Activated naive CD8-positive, alpha-beta T cell treated with anti-CD3 and anti-CD28 coated beads, Interleukin-2, amount 50 U/mL, for 16 hours (primary cell): ENCODE measurements around the gene GPC6.

Source experiments
- DNase-seq: peaks from one replicate; pipeline ENCODE4 v3.0.0-alpha.2; 2020; ENCODE audit warnings: low read depth, low spot score

The GPC6 gene

DNA sequence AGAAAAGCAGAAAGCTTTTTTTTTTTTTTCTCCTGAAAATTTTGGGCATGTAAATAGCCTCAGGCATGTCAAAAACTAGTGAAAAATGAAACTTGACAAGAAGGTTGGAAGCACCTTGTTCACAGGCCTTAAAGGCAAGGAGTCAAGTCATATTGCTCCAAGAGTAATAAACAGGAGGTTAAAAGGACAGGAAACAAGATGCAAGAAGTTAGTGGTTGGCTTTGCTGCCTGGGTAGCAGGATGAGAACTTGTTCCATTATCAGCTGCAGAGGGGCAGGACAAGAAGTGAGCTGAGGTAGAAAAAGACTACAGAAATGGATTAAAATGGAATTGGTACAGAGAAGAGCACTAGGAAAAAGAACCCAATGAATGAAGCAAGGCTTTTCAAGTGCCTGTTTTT lies 1010.3 kb downstream of the GPC6 start:
- no peak for DNase-seq

DNA sequence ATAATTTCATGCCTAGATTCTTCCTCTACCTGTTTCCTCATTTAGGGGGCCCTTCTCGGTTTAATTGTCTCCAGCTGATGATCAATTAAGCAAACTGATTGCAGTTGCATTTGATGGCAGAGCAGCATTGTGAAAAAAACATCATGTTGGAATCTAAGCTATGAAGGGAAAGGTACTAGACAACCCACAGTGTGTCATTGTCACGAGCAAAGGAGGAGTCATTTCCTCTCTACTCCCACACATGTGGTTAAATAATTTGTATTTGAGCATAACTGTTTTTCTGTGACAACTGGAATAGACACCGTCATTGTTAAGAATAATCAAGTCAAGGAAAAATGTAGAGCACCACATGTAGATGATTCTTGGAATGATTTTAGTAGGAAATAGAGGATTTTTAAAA lies 1012.5 kb downstream of the GPC6 start:
- no peak for DNase-seq

DNA sequence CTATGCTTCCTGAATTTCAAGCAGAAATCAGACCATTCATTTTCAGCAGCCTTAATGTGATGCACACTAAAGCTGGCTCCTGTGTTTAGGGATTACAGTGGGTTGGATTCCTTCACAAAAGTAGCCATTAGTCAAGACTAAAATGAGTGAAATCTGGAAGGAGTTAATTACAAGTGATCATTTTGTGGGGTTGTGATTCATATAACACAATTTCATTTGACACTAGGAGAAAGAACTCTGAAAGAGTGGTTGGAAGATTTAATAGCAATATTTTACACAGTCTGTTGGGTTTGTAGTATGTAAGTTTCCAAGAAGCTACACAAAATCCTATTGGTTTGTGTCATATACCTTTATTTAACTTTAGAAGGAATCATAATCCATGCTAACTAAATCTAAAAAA lies 1015.9 kb downstream of the GPC6 start:
- no peak for DNase-seq

DNA sequence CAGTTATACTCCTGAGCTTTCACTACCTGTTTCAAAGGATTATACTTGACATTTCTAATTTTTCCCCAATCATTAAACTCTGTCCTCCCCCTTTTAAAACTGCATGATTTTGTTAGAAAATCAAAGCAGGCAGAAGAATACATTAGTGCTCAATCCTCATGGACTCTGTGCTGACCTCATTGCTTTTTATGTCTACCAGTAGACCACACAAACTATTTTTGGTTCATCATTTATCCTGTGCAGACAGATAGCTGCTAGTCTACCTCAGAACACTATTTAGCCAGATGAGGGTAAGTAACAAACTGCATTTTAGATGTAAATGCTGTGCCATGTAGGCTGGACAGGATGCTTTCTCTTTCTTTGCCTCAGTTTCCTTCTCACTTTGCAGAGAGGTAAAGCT lies 1016.9 kb downstream of the GPC6 start:
- no peak for DNase-seq

DNA sequence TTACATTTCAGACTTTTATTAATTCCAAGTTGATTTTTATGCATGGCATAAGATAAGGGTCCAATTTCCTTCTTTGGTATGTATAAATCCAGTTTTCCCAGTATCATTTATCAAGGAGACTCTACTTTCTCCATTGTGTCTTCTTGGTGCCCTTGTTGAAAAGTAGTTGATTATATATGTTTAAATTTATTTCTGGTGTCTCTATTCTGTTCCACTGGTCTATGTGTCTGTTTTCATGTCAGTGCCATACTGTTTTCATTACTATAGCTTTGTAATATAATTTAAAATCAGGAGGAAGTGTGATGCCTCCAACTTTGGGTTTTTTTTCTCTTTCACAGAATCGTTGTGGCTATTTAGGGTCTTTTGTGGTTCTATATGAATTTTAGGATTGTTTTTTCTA lies 1019.9 kb downstream of the GPC6 start:
- no peak for DNase-seq

DNA sequence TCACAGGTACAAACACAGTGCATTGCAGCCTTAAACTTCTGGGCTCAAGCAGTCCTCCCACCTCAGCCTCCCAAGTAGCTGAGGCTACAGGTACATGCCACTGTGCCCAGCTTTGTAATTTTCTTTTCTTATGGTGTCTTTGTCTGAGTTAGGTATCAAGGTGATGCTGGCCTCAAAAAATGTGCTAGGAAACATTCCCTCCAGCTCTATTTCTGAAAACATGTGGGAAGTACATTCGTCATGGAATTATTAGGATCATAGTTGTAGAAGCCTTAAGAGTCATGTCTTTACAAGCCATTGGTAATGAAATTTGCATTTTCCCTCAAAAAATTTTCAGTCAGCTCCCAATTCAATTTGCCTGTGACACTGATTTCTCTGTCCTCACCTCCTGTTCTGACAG lies 1021.3 kb downstream of the GPC6 start:
- no peak for DNase-seq

DNA sequence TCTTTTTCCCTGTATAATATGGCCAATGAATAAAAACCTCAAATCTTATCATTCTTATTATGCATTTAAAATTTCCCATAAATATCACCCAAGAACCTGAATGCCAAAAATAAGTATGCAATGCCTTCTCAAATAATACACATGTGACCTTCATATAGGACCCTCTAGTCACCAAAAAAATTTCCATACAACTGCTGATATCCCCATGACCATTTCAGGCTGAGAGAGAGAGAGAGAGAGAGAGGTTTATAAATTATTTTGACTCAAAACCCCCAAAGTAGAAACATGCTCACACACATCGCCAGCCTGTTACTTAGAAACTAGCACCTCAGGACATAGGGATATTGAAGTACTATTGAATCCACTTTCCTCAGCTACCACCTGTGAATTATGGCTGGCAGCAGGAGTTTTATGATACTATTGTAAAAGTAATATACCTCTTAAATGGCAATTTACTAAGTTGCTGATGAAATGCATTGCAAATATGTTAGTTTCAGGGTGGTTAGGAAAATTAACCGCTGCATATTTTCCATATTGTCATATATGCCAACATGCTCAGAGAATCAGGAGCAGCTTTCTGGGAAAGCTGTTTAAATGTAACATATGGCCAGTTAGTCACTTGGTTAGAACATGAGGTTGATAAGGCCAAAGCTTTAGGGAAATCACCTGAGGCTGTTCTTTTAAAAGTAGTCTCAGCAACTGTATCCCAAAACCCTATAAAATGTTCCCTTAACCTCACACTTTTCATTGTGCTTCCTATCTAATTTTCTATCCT lies 1022.0 kb downstream of the GPC6 start:
- no peak for DNase-seq

DNA sequence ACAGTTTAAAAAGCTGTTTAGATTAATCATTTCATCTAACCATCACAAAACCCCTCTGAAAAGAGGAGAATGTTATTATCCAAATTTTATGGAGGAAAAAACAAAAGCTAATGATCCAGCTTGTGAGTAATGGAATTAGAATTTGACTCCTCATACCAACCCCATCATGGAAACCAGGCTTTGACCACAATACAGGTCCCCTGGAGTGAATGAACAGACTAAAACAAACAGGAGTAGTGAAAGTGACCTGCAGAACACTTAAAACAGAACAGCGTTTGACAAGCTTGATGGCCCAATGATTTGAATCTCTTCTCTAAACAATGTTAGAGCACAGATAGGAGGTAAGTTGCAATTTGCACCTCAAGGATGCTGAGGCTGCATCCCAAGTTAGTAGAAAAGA lies 1022.9 kb downstream of the GPC6 start:
- no peak for DNase-seq

DNA sequence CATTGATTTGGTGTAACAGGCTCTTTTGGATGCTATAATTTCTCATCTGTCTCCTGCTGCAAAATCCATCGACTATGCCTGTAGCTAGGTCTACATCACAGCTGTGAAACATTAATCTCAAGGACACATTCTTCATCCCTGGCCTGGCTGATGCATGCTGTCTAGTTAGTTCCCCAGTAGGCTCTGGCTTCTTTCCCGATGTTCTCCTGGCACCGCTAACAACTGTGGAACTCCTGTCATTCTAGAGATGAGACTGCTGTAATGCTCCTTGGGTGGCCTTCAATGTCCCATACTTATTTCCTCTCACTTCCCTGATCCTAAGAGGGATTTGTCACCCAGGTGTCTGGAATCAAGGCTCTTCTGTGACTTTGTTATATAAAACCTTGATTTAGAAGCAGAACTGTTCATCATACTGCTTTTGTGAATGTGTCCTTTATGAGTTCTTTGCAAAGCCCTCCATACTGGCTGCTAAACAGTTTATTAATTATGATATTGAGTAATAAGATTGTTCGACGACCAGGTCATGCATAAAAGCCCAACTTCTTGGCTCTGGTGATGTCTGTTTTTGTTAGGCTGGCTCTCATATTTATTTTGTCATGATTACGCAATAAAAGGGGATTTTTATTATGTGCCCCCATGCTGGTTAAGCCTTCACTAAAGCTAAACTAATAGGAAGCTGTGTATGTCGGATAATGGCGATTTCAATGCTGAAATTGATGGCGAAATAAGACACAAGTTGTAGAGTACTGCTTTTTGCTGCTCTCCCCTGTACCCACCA lies 1025.4 kb downstream of the GPC6 start:
- no peak for DNase-seq

DNA sequence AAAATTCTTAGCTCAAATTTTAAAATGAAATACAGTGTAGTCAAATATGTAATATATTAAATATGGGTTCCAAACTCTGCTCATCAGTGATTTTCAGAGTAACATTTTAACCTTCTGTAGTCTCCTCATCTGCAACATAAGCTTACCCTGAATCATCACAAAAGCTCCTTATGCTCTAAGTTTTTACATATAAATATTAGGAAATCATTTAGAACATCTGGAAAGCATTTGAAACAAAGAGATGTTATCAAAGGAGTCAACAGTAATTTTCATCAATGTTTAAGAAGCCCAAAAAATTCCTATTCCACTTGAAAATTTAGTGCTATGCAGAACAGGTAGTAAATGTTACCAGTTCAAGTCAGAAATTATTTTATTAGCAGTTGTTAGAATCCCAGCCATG lies 1028.1 kb downstream of the GPC6 start:
- no peak for DNase-seq

DNA sequence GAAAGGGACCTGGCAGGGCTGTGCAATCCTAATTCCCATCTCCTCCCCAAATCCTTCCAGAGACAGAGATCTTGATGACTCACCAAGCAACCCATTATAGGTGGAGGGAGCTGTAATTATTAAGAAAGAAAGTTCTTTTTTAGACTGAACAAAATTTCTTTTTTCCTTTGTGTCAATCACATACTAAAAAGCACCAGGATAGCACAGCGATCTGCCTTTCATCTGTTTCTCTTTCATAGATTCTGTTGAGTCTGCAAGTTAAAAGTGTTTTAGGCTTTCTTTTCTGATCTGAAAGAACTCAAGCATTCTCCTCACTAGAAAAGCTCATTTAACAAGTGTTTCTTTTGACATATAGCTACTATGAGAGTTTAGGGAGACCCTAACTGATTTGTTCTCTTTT lies 1030.1 kb downstream of the GPC6 start:
- no peak for DNase-seq

DNA sequence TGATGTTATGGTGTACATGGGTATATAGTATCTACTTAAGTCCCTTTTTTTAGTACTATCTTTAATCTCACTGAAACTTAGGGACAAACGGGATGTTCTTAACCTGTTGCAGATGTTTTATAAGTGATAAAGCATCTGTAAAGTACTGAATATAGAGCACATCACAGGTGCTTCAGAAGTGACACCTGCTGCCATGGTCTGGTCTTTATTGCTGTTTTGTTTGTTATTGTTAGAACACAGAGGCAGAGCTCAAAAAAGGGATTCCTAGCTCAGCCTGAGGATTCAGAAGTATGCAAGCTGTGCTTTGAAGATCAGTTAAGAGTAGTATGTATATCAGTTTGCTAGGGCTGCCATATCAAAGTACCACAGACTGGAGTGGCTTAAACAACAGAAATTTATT lies 1033.4 kb downstream of the GPC6 start:
- DNase-seq = no peak

DNA sequence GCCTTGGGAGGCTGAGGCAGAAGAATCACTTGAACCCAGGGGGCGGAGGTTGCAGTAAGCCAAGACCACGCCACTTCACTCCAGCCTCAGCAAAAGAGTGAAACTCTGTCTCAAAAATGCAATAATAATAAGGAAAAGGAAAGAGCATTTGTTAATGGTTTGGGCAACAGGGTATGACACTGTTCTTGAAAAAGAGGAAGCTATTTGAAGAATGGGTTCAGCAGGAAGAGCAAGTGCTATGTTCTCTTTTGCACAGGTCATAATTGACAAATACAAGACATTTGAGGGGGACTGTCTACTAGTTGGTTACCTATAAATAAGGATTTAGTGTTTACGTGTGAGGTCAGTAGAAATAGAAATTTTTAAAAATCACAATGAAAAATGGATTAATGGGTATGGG lies 1034.6 kb downstream of the GPC6 start:
- DNase-seq = no peak

DNA sequence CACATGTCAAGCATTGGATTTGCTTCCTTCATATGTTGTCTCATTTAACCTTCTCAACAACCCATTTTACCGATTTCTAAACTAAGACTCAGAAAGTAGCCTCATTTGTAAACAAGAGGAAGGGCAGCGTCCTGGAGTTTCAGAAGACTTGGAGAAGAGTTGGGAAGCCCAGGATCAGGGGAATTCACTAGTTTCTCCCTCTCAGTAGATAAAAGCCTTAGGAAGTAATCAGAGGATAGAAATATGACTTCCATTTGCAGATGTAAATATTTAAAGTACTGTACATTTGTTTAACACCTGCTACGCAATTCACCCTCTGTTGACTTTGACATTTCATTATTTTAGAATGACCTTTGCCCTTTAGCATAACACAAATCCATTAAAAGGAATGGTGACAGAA lies 1036.4 kb downstream of the GPC6 start:
- no peak for DNase-seq

DNA sequence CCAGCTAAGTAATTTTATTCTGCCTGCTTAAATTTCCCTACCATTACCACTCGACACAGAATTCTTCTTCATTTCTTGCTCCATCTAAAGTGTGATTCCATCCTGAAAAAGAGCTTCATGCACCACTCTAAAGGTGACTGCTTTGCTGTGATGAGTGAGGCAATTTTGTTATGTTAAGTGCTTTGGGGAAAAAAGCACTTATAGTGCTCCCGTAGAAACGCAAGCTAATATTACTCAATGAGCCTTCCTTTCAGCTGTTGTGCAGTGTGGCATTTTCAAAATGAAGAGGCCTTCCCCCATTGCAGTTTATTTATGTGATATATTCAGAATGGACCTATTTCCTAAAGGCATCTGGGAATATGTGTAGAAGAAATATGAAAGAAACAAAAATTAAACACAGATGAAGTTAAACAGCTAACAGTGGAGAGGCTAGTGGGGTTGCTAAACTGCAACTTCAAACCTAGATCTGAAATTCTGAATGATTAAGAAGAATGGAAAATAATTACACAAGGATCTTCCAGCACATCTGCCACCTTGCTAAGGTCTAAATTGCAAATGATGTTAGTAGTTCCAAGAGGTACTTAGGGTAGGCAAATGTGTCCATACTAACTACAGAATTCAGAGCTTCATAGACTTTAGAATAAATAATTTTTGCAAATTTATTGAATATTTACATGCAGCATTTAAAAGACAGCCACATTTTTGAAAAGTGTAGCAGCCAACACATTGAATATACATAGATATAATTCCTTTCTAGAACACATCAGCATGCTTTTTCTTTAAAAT lies 1041.2 kb downstream of the GPC6 start:
- no peak for DNase-seq

DNA sequence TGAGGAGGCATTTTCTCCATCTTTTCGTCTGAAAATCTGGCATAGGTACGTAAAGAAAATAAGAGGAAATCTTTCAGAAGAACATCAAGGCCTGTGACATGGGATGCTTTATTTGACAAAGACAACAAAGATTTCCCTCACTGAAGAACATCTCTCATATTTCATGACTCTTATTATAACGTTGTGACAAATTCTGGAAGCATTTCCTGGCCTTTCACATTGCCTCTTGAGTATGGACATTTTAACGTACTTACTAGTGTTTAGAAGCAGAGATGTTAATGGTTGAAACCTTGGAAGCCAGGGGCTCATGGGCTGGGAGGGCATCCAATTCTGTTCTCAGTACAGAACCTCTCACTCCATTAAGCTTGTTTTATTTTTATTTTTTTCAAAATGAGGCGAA lies 1042.1 kb downstream of the GPC6 start:
- DNase-seq = no peak

DNA sequence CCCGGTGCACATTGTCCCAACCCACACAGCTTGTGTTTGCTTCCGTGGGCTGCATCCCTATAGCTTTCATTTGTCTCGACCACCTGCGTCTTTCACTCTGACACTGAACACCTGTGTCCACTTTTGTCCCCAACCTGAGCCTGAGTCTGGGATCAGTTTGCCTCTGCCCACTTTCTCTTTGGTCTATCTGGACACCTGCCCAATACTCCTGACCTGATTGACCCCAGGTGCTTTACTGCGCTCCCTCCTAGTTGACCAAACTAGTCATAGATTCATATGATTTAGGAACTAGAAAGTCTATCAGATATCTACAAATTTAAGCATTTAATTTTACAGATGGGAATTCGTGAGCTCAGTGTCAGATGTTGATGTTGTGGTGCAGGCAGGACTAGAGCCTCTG lies 1043.0 kb downstream of the GPC6 start:
- DNase-seq = no peak

DNA sequence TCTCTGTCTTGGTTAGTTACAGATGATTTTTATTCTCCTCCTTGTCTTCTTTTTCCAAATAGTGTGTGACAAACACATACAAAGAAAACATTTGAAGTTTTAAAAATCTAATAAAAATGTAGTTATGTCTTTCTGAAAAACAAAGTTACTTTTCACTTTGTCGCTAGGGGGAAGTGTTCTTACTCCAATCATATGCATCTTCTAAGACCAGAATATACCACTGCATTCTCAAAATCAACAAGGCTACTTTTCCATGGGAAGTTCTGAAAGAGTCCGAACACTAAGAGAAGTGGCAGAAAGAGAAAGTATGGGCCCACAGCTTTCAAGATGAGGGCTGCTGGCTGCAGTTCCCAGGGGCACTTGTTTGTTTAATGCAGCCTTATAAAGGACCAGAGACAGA lies 1043.9 kb downstream of the GPC6 start:
- no peak for DNase-seq

DNA sequence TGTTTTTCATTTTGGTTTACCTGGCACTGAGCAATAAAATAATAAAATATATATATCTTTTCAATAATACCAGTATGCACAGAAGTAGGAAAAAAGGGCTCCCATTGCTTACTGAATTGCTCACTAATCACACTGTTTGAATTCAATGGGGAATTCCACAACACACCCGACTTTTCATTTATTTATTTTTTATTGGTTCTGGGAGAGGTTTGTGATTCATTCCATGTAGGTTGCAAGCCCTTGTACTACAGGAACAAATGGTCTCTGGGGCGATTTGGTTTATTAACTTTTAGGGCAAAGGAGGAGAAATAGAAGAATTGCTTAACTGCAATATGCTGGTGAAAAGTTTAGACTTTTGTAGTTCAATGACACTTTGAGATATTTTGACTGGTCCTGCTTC lies 1045.4 kb downstream of the GPC6 start:
- no peak for DNase-seq

DNA sequence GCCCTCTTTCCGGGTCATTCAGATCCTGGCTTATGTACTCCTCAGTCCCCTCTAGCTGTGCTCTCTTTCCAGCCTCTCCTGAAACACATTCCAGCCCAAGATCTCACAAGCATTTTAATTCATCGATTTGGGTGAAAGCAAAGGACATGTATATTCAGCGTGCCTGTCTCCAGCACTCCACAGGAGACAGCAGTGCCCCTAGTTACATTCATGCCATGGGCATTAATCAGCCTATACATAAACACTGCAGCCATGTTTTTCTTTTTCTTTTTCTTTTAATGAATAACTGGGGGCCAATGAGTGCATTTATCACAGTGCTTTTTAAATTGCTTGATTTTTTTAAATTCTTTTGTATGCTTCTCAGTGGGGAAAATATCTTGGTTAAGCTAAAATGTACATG lies 1053.7 kb downstream of the GPC6 start:
- no peak for DNase-seq

DNA sequence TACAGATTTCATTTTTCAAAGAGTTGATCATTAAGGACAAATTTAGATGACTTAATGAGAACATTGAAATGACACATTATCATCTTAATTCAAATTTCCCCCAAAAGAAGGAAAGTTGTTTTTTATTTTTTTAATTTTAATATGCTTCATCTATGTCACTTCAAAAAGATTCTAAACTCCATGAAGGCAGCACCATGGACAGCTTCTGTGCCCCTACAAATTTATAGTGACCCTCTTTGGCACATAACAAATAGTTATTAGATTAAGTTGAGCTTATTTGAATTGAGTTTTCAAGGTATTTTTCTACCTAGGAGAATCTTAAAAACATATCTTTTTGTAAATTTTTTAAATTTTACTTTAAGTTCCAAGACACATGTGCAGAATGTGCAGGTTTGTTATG lies 1054.2 kb downstream of the GPC6 start:
- no peak for DNase-seq

DNA sequence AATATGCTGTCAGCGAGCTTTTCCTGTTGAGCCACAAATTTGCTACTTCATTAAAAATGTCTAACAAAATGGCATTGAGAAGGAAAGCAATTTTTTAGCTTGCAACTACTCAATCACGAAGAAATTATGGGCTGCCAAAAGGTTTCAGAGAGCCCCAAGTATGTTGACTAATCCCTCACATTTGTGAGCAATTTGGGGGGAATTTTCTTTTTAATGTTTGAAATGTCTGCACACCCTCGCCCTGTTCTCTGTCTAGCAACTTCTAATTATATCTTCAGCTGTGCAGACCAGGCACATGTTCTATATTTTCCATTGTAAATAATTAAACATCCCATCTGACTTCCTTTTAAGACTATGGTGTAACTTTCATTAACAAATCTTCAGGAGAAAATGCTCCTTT lies 1060.0 kb downstream of the GPC6 start:
- DNase-seq = no peak
